Stimulated activated effector memory CD8-positive, alpha-beta T cell treated with anti-CD3 and anti-CD28 coated beads, Interleukin-12 subunit alpha, Interleukin-12 subunit beta, amount 100 ng/mL, for 72 hours (primary cell): ENCODE data around the gene IGFN1.

ENCODE experiments used
- ATAC-seq: fragments of 150-1000 bp; cut with Tn5 transposase; 2 replicates; pipeline ENCODE4 v1.10.0; 2021
- DNase-seq, 2 donors: peaks; one replicate each; pipeline ENCODE4 v3.0.0; 2021 to 2022; ENCODE audit warnings: low spot score in 2 of 2
- H3K27ac Mint-ChIP-seq: one replicate; pipeline ENCODE4 v1.8.0; 2022; ENCODE audit warnings: mild to moderate bottlenecking, mixed read lengths
- H3K36me3 Mint-ChIP-seq: one replicate; pipeline ENCODE4 v1.8.0; 2022; ENCODE audit warnings: mild to moderate bottlenecking, mixed read lengths
- H3K4me1 Mint-ChIP-seq: one replicate; pipeline ENCODE4 v1.8.0; 2022; ENCODE audit warnings: mixed read lengths
- H3K4me3 Mint-ChIP-seq: one replicate; pipeline ENCODE4 v1.8.0; 2022; ENCODE audit warnings: mild to moderate bottlenecking, mixed read lengths
- H3K9me3 Mint-ChIP-seq: one replicate; pipeline ENCODE4 v1.8.0; 2022; ENCODE audit warnings: mixed read lengths

Gene IGFN1

DNA sequence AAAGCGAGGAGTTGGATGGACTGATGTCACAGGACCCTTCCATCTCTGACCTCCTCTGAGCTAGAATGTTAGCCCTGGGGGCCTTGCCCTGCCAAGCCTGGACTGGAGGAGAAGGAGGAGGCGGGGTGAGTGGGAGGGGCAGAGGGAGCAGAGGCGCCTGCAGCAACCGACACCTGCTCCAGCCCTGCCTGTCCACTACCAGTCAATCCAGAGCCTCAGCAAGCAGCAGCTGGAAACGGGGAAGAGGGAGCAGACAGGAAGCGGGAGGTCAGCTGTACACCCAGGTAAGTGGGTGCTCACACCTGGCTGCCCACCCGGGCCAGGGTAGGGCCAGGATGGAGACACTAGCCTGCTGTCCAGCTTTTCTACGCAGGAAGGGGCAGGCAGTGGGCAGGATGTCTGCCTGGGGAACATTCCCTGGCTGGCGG, at the start of gene IGFN1:
Gene IGFN1 (plus strand): TSS at position 201 of the 428 bp plus-strand sequence. CDS start 2,470 bp downstream, outside the sequence.
- ATAC-seq (no peak), DNase-seq (no peak)
- no peaks in the 10 kb centered on the region for H3K9me3 Mint-ChIP-seq
- H3K27ac Mint-ChIP-seq: peak within 1 kb of the TSS; percentile 29
- no peak within 1 kb of the TSS for H3K4me3 Mint-ChIP-seq
- no peaks in the 10 kb centered on the region for H3K36me3 Mint-ChIP-seq
- H3K4me1 Mint-ChIP-seq: peaks cover 22% of the 10 kb centered on the region

DNA sequence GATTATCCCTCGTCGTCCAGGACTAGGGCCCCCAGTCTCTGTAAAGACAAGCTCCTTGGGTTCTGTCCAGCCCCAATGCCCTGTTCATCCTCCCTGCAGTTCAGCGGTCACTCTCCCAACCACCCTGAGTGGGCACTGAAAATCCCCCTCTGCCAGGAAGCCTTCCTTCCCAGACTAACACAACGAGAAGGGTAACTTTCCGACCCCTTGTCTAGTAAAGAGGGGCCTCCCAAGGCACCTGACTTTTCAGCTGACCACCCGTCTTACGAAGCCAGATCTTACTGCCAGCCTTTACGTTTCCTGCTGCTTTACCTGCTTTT, 49.7 kb upstream of the IGFN1 start:
- peaks cover 28% of the 10 kb centered on the region for H3K36me3 Mint-ChIP-seq
- DNase-seq (no peak), ATAC-seq (no peak)
- no peaks in the 10 kb centered on the region for H3K4me1 Mint-ChIP-seq
- no peak overlapping the region for H3K4me3 Mint-ChIP-seq
- peak overlapping the region; percentile 34 for H3K27ac Mint-ChIP-seq
- no peaks in the 10 kb centered on the region for H3K9me3 Mint-ChIP-seq

- H3K27ac Mint-ChIP-seq: peak overlapping the region; percentile 34
- no peaks in the 10 kb centered on the region for H3K9me3 Mint-ChIP-seq
- peaks cover 33% of the 10 kb centered on the region for H3K36me3 Mint-ChIP-seq
- H3K4me3 Mint-ChIP-seq: no peak overlapping the region
- ATAC-seq (no peak), DNase-seq (no peak)
- no peaks in the 10 kb centered on the region for H3K4me1 Mint-ChIP-seq
These were observed 49.2 kb upstream of the IGFN1 start for GRCh38 chr1:201141418-201141817.

DNA sequence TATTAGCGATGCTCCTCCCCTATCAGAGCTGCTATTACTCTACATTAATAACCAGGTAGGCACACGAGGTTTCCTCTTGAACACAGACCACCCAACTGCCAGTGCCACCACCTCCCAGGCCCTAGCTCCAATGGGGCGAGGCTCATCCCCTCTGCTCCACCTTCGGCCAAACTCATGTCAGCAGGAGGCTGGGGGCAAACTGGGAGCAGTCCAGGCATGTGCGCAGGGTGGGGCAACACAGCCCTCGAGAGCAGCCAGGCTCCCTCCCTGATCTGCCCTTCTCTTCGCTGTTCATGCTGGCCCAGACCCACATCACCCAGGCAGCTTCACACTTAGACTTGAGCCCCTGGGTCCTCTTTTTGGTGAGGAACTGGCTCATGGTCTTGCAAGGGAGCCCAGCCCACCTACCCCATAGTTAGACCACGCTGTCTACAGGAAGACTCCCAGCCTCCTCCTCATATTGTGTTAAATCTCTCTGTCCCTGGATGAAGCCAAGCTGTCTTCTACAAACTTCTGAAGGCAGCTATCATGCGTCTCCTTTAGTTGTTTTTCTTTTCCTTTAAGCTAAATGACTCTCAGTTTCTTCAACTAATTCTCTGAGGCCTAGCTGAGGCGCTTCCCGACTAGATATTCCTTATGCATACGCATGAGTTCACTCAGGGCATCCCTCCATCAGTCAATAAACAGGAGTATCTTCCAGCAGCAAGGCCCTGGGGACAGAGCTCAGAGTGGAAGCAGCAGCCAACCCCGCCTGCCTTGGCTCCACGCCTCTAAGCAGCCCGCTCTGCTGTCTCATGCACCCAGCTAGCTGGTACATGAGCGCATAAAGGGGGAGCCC, 48.4 kb upstream of the IGFN1 start:
- Mint-ChIP-seq H3K4me3 (no peak overlapping the region), H3K27ac (no peak overlapping the region), H3K36me3 (peaks cover 33% of the 10 kb centered on the region), H3K9me3 (no peaks in the 10 kb centered on the region), H3K4me1 (peaks cover 1% of the 10 kb centered on the region)
- DNase-seq: no peak
- no peak for ATAC-seq

GRCh38 chr1:201142849-201143725, 47.5 kb upstream of the IGFN1 start:
- H3K4me1 Mint-ChIP-seq: peaks cover 6% of the 10 kb centered on the region
- peaks cover 33% of the 10 kb centered on the region for H3K36me3 Mint-ChIP-seq
- H3K9me3 Mint-ChIP-seq: no peaks in the 10 kb centered on the region
- no peak overlapping the region for H3K4me3 Mint-ChIP-seq
- DNase-seq: no peak
- ATAC-seq: no peak
- H3K27ac Mint-ChIP-seq: no peak overlapping the region

DNA sequence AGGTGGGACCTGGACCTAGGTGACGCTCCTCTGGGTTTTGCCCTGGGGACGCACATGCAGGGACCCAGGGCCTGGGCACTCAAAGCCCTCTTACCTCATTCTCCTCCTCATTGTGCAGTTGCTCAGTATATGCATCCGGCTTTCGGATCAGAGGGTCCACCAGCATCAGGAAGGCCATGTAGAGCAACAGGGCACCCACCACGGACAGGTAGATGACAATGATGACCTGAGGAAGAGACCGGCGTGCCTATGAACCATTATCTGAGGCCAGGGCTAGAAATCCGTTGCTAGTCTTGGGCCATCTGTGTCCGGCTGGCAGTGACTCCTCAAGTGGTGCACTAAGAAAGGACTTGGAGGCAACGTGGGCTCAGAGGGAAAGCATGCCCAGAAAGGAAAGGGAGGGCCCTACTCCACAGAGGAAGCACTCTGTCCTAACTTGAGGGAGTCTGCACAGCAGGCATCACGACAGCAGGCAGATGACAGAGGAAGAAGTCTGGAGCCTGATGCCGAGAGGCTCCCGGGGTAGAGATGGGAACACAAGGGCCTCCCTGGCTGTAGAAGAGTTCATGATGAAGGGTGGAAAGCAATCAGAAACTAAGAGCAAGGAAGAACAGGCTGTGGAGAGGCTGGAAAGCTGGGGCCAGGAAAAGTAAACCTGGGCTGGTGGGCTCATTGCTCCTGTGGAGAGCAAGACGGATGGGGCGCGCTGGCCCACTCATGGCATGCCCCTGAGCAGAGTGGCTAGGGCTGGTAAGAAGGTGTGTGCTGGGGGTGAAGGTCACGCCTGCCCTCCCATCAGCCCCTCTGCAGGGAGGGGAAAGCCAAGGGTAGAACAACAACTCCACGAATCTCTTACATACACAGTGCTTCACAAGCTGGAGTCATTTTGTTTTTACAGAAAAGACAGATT, 46.6 kb upstream of the IGFN1 start:
- Mint-ChIP-seq H3K27ac (no peak overlapping the region), H3K4me1 (peaks cover 6% of the 10 kb centered on the region), H3K4me3 (no peak overlapping the region), H3K9me3 (no peaks in the 10 kb centered on the region), H3K36me3 (peaks cover 38% of the 10 kb centered on the region)
- ATAC-seq (no peak), DNase-seq (no peak)

GRCh38 chr1:201144701-201145100, 45.9 kb upstream of the IGFN1 start:
- Mint-ChIP-seq H3K27ac (no peak overlapping the region), H3K4me3 (no peak overlapping the region), H3K36me3 (peaks cover 42% of the 10 kb centered on the region), H3K9me3 (no peaks in the 10 kb centered on the region), H3K4me1 (peaks cover 6% of the 10 kb centered on the region)
- no peak for ATAC-seq
- no peak for DNase-seq

DNA sequence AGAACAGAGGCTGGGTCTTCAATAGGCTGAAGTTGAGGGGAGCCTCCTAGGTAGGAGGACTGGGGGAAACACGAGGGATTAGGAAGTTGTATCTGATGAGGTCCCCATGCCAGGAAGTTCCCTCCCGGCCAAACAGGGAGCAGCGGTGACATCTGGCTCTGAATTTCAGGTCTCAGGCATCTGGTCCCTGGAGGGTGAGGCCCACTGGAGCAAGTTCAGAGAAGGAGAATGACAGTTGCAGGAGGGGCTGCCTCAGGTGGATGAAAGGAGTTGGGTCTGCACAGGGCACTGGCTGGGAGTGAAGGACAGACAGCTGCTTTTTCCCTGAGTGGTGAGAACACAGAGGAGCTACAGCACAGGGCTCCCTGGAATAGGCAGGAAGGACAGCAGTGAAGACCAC, 45.5 kb upstream of the IGFN1 start:
- H3K4me3 Mint-ChIP-seq: no peak overlapping the region
- H3K36me3 Mint-ChIP-seq: peaks cover 42% of the 10 kb centered on the region
- no peak for DNase-seq
- no peak for ATAC-seq
- H3K9me3 Mint-ChIP-seq: no peaks in the 10 kb centered on the region
- peaks cover 6% of the 10 kb centered on the region for H3K4me1 Mint-ChIP-seq
- no peak overlapping the region for H3K27ac Mint-ChIP-seq

DNA sequence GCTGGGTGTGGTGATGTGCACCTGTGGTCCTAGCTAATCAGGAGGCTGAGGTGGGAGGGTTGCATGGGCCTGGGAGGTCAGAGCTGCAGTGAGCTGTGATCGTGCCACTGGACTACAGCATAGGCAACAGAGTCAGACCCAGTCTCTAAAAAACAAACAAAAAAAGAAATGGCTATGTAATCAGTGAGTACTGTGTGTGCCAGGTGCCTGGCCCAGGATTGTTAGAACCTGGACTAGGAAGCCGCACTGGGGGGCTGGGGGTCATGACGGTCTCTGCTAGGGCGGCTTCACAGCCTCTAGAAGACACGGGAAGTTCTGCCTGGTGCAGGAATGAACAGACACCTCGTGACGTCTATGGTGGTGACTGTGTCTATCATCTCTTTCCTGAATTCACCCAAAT, 44.8 kb upstream of the IGFN1 start:
- no peak overlapping the region for H3K27ac Mint-ChIP-seq
- H3K9me3 Mint-ChIP-seq: no peaks in the 10 kb centered on the region
- ATAC-seq (no peak), DNase-seq (no peak)
- H3K36me3 Mint-ChIP-seq: peaks cover 41% of the 10 kb centered on the region
- no peak overlapping the region for H3K4me3 Mint-ChIP-seq
- H3K4me1 Mint-ChIP-seq: peaks cover 6% of the 10 kb centered on the region

GRCh38 chr1:201146626-201147390, 43.8 kb upstream of the IGFN1 start:
- no peak overlapping the region for H3K27ac Mint-ChIP-seq
- H3K4me3 Mint-ChIP-seq: no peak overlapping the region
- ATAC-seq (no peak), DNase-seq (no peak)
- no peaks in the 10 kb centered on the region for H3K9me3 Mint-ChIP-seq
- peaks cover 43% of the 10 kb centered on the region for H3K36me3 Mint-ChIP-seq
- H3K4me1 Mint-ChIP-seq: peaks cover 6% of the 10 kb centered on the region

GRCh38 chr1:201147396-201148015, 43.1 kb upstream of the IGFN1 start:
- peaks cover 6% of the 10 kb centered on the region for H3K4me1 Mint-ChIP-seq
- H3K4me3 Mint-ChIP-seq: no peak overlapping the region
- peaks cover 43% of the 10 kb centered on the region for H3K36me3 Mint-ChIP-seq
- H3K9me3 Mint-ChIP-seq: no peaks in the 10 kb centered on the region
- ATAC-seq (no peak), DNase-seq (no peak)
- H3K27ac Mint-ChIP-seq: no peak overlapping the region

DNA sequence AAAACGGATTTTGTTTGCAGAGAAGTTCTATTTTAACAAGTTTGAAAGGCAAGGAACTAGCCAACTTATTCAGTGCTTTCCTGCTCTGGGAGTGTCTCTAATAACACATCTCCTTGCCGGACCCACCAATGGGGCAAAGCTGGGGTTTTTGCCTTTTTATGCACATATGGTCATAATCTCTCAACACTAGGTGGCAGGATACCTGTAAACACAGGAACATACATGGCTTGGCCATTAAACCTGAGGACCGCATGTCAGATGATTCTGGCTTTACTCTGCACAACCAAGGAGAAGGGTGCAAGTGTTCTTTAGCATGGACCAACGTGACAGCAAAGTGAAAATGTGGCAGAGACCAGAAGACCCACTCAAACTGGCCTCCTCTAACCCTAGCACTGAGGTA, 41.2 kb upstream of the IGFN1 start:
- Mint-ChIP-seq H3K36me3 (peaks cover 33% of the 10 kb centered on the region), H3K4me1 (peaks cover 15% of the 10 kb centered on the region), H3K4me3 (no peak overlapping the region), H3K27ac (no peak overlapping the region), H3K9me3 (no peaks in the 10 kb centered on the region)
- no peak for ATAC-seq
- no peak for DNase-seq

DNA sequence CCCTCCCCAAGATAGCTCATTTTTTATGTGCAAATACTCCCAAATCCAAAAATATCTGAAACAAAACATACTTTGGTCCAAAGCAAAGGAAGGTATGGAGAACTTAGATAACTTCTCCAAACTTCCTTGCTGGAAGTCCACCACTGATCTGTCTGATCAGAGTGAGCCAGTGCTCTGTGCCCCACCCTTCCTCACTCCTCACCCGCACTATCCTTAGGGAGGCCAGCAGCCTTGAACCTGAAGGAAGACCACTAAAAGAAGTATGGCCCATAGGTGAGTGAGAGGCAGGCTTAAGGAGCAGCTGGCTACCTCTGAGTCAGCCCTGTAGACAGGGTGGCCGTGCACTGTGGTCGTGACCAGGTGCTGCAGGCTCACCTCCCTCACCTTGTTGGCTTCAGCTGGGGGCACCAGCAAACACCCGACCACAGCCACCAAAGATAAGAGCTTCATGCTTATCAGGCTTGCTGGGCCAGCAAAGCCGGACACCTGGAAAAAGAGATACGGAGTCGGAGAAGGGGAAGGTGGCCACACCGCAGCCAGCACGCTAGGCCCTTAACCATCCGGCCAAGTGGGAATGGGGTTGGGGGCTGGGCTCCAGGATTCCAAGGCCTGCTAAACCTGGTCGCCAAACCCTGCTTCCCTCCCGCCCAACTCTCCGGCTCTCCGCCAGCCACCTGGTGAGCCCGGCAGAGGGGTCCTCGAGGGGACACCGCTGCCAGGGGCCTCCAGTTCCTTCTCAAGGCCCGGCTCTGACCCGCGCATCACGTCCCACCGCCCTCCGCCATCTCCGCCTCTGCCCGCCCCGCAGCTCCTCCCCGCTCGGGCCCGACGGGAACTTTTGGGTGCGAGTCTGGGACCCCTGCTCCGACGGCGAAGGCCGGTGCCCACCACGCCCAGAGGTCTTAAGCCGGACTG, 36.9 kb upstream of the IGFN1 start:
- H3K27ac Mint-ChIP-seq: peak overlapping the region; percentile 88
- H3K4me1 Mint-ChIP-seq: peaks cover 16% of the 10 kb centered on the region
- DNase-seq: no peak
- ATAC-seq: peak; percentile 86
- peaks cover 20% of the 10 kb centered on the region for H3K36me3 Mint-ChIP-seq
- no peaks in the 10 kb centered on the region for H3K9me3 Mint-ChIP-seq
- peak overlapping the region; percentile 83 for H3K4me3 Mint-ChIP-seq
